Activated CD4-positive, alpha-beta T cell treated with anti-CD3 and anti-CD28 coated beads, Interleukin-10, Interleukin-2, amounts not matched to agents 100 ng/mL and 50 ng/mL, durations not matched to agents 16 hours and 8 hours (primary cell): Measurements from ENCODE around the gene MRPL33.

ENCODE experiments used
- DNase-seq: peaks from one replicate; pipeline ENCODE4 v3.0.0-alpha.2; 2020

MRPL33 gene

GRCh38 chr2:27779417-27780055 is 8.0 kb downstream of the MRPL33 start:
- DNase-seq: no peak

GRCh38 chr2:27781496-27781895 is 10.0 kb downstream of the MRPL33 start:
- DNase-seq: no peak

GRCh38 chr2:27782701-27783100 is 11.2 kb downstream of the MRPL33 start:
- no peak for DNase-seq

- no peak for DNase-seq
Observed at GRCh38 chr2:27790796-27791195, 19.3 kb downstream of the MRPL33 start.

GRCh38 chr2:27792759-27793158 is 21.2 kb downstream of the MRPL33 start:
- no peak for DNase-seq

GRCh38 chr2:27795093-27795834 is 23.7 kb downstream of the MRPL33 start:
- DNase-seq: no peak

- DNase-seq: no peak
Observed at GRCh38 chr2:27795868-27796277, 24.4 kb downstream of the MRPL33 start.

DNA sequence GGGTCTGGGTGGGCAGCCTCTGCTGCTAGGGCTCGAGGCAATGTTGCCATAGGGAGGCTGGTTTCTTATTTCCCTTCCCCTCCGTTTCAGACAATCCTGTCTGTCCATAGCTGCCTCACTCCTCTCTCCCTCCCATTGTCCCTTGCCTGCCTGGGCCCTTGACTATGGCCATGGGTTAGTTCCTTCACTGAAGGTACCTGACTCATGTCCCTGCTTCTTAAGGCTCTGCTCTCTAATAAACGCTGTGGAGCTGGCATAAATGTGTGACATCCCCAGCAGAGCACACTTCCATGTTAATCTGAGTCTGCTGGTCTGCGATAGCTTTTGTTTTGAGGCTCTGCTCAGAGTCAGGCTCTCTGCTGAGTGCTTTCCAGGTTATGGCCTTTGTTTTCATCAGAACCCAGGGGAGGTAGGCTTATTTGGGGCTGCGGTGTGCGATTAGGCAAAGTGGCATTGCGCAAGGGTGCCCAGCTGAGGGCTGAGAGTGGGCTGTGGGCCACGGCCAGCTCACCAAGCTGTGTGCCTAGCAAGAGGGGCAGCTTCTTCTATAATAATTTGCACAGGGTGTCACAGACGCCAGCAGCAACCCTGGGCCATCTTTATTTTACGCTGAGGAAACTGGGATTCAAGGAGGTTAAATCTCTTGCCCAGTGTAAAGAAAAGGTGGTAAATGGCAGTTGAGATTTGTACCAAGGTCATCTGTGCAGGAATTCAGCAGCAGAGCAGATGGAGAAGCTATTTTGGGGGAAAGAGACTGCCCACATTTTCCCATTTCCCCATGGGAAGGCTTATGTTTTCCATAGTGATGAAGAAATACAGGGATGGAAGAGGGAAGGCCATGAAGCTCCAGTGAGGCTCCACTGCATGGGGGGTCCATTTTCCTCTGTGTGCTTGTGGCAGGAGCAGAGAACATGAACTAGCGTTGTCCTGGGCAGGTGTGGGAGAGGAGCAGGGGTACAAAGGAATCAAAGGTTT is 25.6 kb downstream of the MRPL33 start:
- no peak for DNase-seq

DNA sequence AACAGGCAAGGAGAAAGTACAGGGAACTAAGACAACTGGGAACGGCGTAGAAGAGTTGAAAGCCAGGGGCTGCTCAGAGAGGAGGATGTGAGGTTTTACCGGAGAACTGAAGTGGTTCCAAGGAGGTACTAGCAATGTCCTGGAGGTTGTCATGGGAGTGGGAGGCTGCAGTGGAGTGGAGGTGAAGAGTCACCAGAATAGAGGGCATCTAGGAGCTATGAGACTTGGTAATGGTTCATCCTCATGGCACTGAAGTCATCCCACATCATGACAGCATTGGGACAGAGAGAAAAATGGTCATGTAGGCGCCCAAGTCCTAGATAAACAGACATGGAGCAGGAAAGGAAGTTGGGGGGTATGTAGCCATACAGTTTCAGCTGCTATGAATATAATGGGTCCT is 26.3 kb downstream of the MRPL33 start:
- DNase-seq: no peak

DNA sequence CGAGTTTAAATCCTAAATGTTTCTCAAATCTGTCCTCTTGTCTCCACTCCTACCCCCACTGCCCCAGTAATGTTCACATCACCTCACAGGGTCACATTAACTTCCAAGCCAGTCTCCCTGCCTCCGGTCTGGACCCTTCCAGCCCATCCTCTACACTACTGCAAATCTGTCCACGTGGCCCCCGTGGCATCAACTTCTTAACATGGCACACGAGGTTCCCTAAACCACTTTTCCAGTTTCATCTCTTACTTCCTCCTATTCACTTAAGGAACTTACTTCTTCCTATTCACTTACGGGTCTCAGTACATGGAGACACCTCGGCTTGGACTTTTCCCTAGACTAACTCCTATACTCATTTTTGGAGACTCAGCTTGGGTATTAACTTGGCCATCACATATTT is 27.0 kb downstream of the MRPL33 start:
- DNase-seq: no peak

DNA sequence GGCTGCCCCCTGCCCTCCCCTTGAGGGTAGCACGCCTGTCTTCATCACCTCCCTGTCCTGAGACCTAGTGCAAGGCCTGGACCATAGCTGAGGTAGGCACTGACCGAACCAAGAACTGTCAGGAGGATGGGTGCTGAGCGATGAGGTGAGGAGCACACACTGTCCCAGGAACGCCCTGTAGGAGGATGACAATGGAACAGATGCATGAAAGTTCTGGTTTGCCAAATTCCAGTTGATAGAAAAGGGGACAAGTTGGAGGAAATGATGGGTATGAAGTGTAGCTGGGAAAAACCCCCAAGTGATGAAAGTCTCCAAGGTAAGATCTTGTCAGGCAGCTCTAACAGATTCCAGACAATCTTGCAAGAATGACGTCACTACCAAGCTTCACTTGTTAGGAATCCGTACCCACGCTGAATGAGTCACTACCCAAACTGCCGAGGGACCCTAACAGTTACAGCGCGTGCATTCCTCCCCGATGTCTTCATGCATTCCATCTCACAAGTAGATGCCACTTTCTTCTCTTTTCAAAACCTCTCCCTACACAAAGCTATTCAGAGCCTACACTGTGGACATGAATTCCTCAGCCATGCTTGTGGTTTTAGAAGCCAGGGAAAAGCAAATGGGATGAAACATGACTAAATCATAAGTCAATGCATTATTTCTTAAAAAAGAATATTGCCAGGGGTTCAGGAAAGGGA is 27.6 kb downstream of the MRPL33 start:
- DNase-seq: no peak

DNA sequence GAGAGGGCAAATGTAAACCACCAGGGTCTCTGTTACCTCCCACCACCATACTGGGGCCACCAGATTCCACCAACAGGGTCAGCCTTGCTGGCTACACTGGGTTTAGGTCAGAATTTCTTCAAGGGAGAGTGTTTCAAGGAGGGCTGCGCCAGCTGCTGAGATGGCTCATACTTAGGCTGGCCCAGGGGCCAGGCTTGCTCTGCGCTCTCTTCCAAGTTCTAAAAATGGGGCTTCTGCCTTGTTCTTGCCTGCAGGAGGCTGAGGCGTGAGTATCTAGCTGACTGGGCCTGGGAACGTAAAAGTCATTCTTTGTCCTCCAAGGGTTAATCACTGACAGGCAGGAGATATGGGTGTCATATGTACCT is 28.1 kb downstream of the MRPL33 start:
- DNase-seq: no peak

- no peak for DNase-seq
Observed at GRCh38 chr2:27800856-27801255, 29.3 kb downstream of the MRPL33 start.

GRCh38 chr2:27802547-27802946 is 31.0 kb downstream of the MRPL33 start:
- DNase-seq: no peak

- no peak for DNase-seq
Observed at GRCh38 chr2:27803046-27803445, 31.5 kb downstream of the MRPL33 start.

GRCh38 chr2:27804146-27804545 is 32.6 kb downstream of the MRPL33 start:
- DNase-seq: no peak

DNA sequence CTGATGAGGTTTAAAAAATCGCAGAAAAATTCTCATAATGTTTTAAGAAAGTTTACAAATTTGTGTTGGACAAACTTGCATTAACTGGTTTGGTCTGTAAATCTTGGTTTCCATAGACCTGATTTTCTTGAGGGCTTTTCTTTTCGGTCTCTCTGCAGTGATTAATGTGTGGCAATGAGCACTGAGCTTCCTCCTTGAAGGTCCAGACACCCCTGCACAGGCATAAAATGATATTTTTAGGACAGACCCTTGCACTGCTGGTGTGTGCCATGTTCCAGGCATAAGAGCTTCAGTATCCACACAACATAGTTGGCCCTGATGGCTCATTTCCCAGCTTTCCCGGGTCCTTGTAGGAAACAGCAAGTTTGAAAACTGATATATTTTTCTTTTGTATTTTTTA is 33.7 kb downstream of the MRPL33 start:
- no peak for DNase-seq

GRCh38 chr2:27806311-27807059 is 35.0 kb downstream of the MRPL33 start:
- no peak for DNase-seq

DNA sequence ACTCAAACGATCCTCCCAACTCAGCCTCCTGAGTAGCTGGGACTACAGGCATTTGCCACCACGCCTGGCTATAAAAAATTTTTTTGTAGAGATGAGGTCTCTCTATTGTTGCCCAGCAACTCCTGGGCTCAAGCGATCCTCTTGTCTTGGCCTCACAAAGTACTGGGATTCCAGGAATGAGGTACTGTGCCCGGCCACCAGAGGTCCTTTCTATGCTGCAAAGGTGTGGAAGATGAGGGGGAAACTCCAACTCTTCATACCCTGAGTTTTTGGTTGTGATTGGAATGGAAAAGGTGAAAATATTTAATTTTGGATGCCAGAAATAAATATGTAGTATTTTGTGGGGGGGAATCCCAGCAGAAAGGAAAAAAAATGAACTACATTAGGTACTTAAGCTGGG is 36.0 kb downstream of the MRPL33 start:
- DNase-seq: peak; percentile 7

DNA sequence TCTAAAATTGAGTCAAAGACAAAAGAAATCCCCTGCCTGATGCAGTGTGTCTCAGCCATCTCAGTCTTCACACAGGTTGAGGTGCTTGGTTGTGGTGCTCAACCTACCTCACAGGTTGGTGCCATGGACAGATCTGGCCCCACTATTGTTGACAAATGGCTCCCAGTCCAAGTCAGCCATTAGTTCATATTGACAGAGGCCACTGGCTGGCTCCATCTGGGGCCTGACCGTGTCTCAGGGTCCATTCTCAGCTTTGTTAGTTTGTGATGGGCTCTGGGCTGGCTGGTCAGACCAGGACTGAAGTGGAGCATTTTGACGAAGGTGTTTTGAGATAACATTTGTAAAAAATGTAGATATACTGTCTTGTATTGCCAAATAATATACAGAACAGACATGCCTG is 36.9 kb downstream of the MRPL33 start:
- no peak for DNase-seq

- DNase-seq: no peak
Observed at GRCh38 chr2:27808984-27809383, 37.5 kb downstream of the MRPL33 start.

- peak; percentile 6 for DNase-seq
Observed at GRCh38 chr2:27809761-27810241, 38.3 kb downstream of the MRPL33 start.
